DND-41 (cell line): Measurements from ENCODE around the gene YEATS4.

Experiments used
- CTCF ChIP-seq: IDR thresholded peaks from 2 replicates; pipeline ENCODE4 v1.5.1; 2012; ENCODE audit warnings: borderline replicate concordance, low read length, moderate library complexity, mild to moderate bottlenecking; ENCODE audit not compliant: poor library complexity, severe bottlenecking; ENCODE audit errors: extremely low read depth
- EZH2 ChIP-seq: IDR thresholded peaks from 3 replicates; pipeline ENCODE4 v1.6.1; 2012; ENCODE audit warnings: borderline replicate concordance, low read depth, mild to moderate bottlenecking, moderate library complexity, low read length, inconsistent platforms; ENCODE audit not compliant: severe bottlenecking

GRCh38 chr12:69396041-69396440, 36.5 kb downstream of the YEATS4 start:
- TF ChIP-seq EZH2 (no peak), CTCF (no peak)
